Right atrium auricular region (tissue), 2 donors: ENCODE results near the gene SPTLC3. TPM values are rescaled to one million over a fixed set of nuclear protein-coding genes. Genes with fewer than 3 reads are reported as not detected.

Experiments used
- DNase-seq: peaks from one replicate; pipeline ENCODE4 v3.0.0-alpha.2; 2019; ENCODE audit warnings: low spot score
- H3K27ac ChIP-seq, 2 donors: fragments of 200-600 bp; sonication (generic); 1 replicate in 1 of 2; 2 replicates in 1 of 2; pipeline ENCODE4 v1.5.1; 2016 to 2019
- H3K27me3 ChIP-seq, 2 donors: fragments of 200-600 bp; sonication (generic); one replicate each; pipeline versions ENCODE4 v1.5.1 to v1.6.0; 2017 to 2019
- H3K36me3 ChIP-seq: fragments of 200-600 bp; sonication (generic); one replicate; pipeline ENCODE4 v1.5.1; 2016
- H3K4me1 ChIP-seq, 2 donors: fragments of 200-600 bp; sonication (generic); one replicate each; pipeline versions ENCODE4 v1.5.1 to v1.6.0; 2017 to 2019
- H3K4me3 ChIP-seq, 2 donors: fragments of 200-600 bp; sonication (generic); 1 replicate in 1 of 2; 2 replicates in 1 of 2; pipeline ENCODE4 v1.5.1; 2017 to 2019; ENCODE audit warnings: mild to moderate bottlenecking in 1 of 2, moderate library complexity in 1 of 2
- H3K9me3 ChIP-seq, 2 donors: fragments of 200-600 bp; sonication (generic); one replicate each; pipeline ENCODE4 v1.5.1; 2019
- total RNA-seq, 2 donors: library from RNA; depleted of rRNA; stranded (reverse); fragments of >200 nt; gene quantifications; one replicate each; pipeline ENCODE4 v1.1.0, GENCODE V29; 2016
- TF ChIP-seq, protein P1 (sequence below), 2 donors: fragments of 200-600 bp; sonication (generic); IDR thresholded peaks; one replicate each; pipeline ENCODE4 v1.5.1; 2019; ENCODE audit warnings: antibody characterized with exemption in 2 of 2

SPTLC3 gene
- total RNA-seq, 2 donors from 2014 or later: 2.8 to 4.2 TPM

DNA sequence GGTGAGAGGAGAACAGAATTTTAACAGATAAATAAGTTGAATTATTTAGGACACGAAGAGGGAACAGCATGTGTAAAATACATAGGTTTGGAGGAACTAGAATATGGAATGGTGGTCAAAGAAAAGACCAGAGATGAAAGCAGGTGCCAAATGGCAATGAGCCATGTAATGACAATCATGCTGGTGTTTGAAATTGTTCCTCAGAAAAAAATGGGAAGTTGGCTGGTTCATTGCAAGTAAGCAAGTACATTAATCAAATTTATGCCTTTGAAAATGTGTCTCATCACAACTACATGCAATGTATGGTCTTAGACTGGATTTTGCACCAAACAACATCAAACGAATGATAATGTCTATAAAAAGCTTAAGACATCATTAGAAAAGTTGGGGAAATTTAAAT lies 83.3 kb downstream of the SPTLC3 start:
- Histone ChIP-seq H3K27me3 (no peaks in the 10 kb centered on the region), H3K27ac (no peak overlapping the region), H3K36me3 (no peaks in the 10 kb centered on the region), H3K9me3 (no peaks in the 10 kb centered on the region), H3K4me1 (peaks cover 0 to 6% of the 10 kb centered on the region in 2 donors), H3K4me3 (no peak overlapping the region)
- TF ChIP-seq, protein P1, sequence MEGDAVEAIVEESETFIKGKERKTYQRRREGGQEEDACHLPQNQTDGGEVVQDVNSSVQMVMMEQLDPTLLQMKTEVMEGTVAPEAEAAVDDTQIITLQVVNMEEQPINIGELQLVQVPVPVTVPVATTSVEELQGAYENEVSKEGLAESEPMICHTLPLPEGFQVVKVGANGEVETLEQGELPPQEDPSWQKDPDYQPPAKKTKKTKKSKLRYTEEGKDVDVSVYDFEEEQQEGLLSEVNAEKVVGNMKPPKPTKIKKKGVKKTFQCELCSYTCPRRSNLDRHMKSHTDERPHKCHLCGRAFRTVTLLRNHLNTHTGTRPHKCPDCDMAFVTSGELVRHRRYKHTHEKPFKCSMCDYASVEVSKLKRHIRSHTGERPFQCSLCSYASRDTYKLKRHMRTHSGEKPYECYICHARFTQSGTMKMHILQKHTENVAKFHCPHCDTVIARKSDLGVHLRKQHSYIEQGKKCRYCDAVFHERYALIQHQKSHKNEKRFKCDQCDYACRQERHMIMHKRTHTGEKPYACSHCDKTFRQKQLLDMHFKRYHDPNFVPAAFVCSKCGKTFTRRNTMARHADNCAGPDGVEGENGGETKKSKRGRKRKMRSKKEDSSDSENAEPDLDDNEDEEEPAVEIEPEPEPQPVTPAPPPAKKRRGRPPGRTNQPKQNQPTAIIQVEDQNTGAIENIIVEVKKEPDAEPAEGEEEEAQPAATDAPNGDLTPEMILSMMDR (IDR thresholded peaks at IDR 0.05): no peak
- DNase-seq: no peak

DNA sequence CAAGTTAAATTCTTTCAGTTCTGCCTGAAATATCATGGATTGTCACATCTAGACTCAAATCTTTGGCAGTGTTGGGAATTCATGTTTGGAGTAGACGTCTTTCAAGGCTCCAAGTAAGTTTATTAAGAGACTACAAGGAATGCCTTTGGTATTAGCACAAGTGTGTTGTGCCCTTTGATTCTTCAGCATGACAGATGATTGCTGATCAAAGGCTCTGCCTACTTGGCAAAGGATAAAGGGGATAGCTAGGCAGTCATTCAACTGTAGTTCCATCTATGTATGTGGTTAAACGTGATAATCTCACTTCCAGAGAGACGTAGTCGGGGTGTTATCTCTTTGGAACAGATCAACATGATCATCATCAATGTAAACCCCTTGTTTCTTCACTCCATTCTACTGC lies 86.2 kb downstream of the SPTLC3 start:
- no peaks in the 10 kb centered on the region for H3K9me3 ChIP-seq
- H3K4me1 ChIP-seq: peaks cover 0 to 6% of the 10 kb centered on the region in 2 donors
- H3K27ac ChIP-seq: no peak overlapping the region
- no peak for DNase-seq
- H3K4me3 ChIP-seq: no peak overlapping the region
- H3K27me3 ChIP-seq: no peaks in the 10 kb centered on the region
- TF ChIP-seq, protein P1 (IDR thresholded peaks at IDR 0.05): no peak
- no peaks in the 10 kb centered on the region for H3K36me3 ChIP-seq

GRCh38 chr20:13098720-13099355 lies 90.1 kb downstream of the SPTLC3 start:
- TF ChIP-seq, protein P1 (IDR thresholded peaks at IDR 0.05): no peak
- Histone ChIP-seq H3K4me1 (peaks cover 0 to 6% of the 10 kb centered on the region in 2 donors), H3K36me3 (no peaks in the 10 kb centered on the region), H3K4me3 (no peak overlapping the region), H3K9me3 (no peaks in the 10 kb centered on the region), H3K27me3 (no peaks in the 10 kb centered on the region), H3K27ac (no peak overlapping the region)
- no peak for DNase-seq

DNA sequence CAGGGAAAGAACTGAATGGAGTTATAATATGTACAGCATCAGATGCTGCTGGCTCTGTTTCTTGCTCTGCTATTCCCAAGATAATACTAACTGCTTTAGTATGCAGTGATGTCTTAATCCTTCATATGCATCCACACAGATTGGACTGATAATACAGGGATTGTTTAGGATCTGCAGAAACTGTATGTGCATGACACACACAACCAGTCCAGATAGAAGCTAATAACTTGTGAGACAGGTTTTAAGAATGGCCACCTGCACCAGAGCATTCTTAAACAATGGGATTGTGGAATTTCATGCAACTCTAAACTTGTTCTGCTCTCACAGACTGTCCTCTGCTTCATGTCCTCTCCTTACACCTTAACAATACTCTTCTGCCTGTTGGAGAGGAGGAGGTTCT lies 90.9 kb downstream of the SPTLC3 start:
- TF ChIP-seq, protein P1 (IDR thresholded peaks at IDR 0.05): no peak
- Histone ChIP-seq H3K9me3 (no peaks in the 10 kb centered on the region), H3K27ac (no peak overlapping the region), H3K4me3 (no peak overlapping the region), H3K36me3 (no peaks in the 10 kb centered on the region), H3K27me3 (no peaks in the 10 kb centered on the region), H3K4me1 (peaks cover 0 to 6% of the 10 kb centered on the region in 2 donors)
- no peak for DNase-seq

GRCh38 chr20:13101276-13101675 lies 92.5 kb downstream of the SPTLC3 start:
- Histone ChIP-seq H3K4me3 (no peak overlapping the region), H3K27me3 (no peaks in the 10 kb centered on the region), H3K27ac (no peak overlapping the region), H3K4me1 (no peaks in the 10 kb centered on the region), H3K36me3 (no peaks in the 10 kb centered on the region), H3K9me3 (no peaks in the 10 kb centered on the region)
- TF ChIP-seq, protein P1 (IDR thresholded peaks at IDR 0.05): no peak
- DNase-seq: no peak

DNA sequence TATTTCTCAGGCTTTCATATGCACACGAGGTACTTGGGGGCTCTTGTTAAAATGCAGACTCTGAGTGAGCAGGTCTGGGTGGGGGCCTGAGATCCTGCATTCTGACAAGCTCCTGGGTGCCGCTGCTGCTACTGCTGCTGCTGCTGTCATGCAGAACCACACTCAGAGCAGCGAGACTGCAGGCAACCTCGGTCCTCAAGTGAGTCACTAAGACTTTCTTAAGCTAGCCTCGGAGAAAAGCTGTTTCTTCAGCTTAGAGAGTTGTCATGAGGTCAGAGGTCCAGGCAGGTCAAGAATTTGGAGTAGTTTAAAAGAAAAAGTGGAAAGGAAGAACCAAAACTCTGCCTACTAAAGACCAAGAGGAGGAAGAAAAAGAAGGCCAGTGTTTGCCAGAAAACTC lies 92.9 kb downstream of the SPTLC3 start:
- Histone ChIP-seq H3K36me3 (no peaks in the 10 kb centered on the region), H3K27me3 (no peaks in the 10 kb centered on the region), H3K27ac (no peak overlapping the region), H3K4me1 (no peaks in the 10 kb centered on the region), H3K9me3 (no peaks in the 10 kb centered on the region), H3K4me3 (no peak overlapping the region)
- DNase-seq: no peak
- TF ChIP-seq, protein P1 (IDR thresholded peaks at IDR 0.05): no peak
